Endothelial cell of umbilical vein (primary cell): ENCODE measurements around the gene TBX5.

Experiments
- CTCF ChIP-seq, 2 donors: IDR thresholded peaks; 1 replicate in 1 of 2; 2 replicates in 1 of 2; pipeline ENCODE4 v1.5.1; 2011; ENCODE audit warnings: low read length in 2 of 2, mild to moderate bottlenecking in 2 of 2, moderate library complexity in 2 of 2, control low read depth in 1 of 2, inconsistent platforms in 1 of 2, low read depth in 1 of 2; ENCODE audit not compliant: insufficient read depth in 1 of 2; ENCODE audit errors: extremely low read depth in 1 of 2
- FOS ChIP-seq: IDR thresholded peaks from 2 replicates; pipeline ENCODE4 v1.6.1; 2011; ENCODE audit warnings: mild to moderate bottlenecking, low read length, moderate library complexity, borderline replicate concordance; ENCODE audit not compliant: insufficient read depth
- JUN ChIP-seq: IDR thresholded peaks from 2 replicates; pipeline ENCODE4 v1.6.1; 2011; ENCODE audit warnings: borderline replicate concordance, low read depth; ENCODE audit not compliant: insufficient read length, insufficient read depth
- MAX ChIP-seq: IDR thresholded peaks from 2 replicates; pipeline ENCODE4 v1.6.1; 2011; ENCODE audit not compliant: insufficient read depth, insufficient read length
- MYC ChIP-seq: IDR thresholded peaks from one replicate; pipeline ENCODE4 v1.6.1; 2011; ENCODE audit warnings: mild to moderate bottlenecking, low read depth, low read length
- POLR2A ChIP-seq: IDR thresholded peaks from 2 replicates; pipeline ENCODE4 v1.6.1; 2012; ENCODE audit warnings: low read depth, mild to moderate bottlenecking, control low read depth, low read length

- TF ChIP-seq POLR2A: no peak
- TF ChIP-seq CTCF (IDR thresholded peaks at IDR 0.05; ENCODE audit: extremely low read depth in 1 of 2, insufficient read depth in 1 of 2, low read depth in 1 of 2, low read length in 2 of 2): no peak
- no peak for TF ChIP-seq MYC
- no peak for TF ChIP-seq MAX
- TF ChIP-seq FOS: no peak
- TF ChIP-seq JUN: no peak
Observed at GRCh38 chr12:114314974-114315720, 90.8 kb downstream of the TBX5 start.
